TTC549 (cell line): ENCODE data around the gene C20orf173.
"Not testable (repeated sequence)": the region's sequence is repeated elsewhere in the genome, so short reads cannot be mapped to it uniquely, and the experiment has no call there.

ENCODE experiments used
- FAIRE-seq: peaks from 2 replicates; lab custom pipeline; 2012; peaks lifted over from hg19 to GRCh38; lab: Jason Lieb, UNC

Gene C20orf173, protein sequence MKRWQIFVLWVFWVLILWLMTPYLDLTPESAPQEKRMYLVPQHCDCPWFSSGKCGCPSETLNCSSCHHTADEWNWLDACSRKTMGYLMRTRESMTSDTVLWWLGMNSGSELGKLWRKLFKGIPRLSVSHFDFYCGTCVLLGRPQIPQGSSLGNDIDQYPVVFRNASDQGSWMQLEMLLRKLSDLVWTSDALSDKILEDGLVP

DNA sequence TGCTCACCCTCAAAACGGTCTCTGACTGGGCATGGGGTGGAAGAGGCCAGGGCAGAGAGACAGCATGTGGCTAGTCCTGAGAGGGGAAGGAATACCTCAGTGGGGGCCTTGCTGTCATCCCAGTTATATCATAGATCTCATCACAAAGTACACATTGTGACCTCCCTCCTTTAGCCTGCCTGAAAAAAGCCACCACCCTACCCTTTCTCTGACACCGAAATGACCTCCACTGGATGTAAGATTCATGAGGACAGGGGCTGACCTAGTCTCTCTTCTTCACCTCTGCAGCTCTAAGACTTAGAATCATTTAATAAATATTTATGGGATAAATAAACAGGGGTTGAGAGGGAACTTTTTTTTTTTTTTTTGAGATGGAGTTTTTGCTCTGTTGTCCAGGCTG is at the start of gene C20orf173:
TSS of gene C20orf173 (minus strand) at position 101 of the 400 bp plus-strand sequence. CDS start 279 bp downstream, outside the sequence.
- FAIRE-seq: no peak

DNA sequence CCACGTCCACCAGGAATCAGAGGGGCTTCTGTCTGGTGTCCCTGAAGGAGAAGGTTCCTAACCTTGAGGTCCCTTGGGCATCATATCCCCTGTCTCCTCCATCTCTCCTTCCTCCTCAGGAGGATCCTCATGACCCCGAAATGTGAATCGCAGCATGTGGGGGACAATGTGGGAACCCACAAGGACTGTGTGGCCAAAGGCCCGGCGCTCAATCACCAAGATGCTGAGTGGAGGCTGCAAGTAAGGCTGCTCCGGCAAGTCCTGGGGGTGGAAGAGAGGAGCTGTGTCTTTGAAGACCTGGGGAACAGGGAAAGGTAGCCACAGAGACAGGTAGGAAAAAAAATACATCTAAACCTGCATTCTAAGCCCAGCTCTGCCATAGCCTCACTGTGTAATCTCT is 49.7 kb upstream of the C20orf173 start:
- no peak for FAIRE-seq

DNA sequence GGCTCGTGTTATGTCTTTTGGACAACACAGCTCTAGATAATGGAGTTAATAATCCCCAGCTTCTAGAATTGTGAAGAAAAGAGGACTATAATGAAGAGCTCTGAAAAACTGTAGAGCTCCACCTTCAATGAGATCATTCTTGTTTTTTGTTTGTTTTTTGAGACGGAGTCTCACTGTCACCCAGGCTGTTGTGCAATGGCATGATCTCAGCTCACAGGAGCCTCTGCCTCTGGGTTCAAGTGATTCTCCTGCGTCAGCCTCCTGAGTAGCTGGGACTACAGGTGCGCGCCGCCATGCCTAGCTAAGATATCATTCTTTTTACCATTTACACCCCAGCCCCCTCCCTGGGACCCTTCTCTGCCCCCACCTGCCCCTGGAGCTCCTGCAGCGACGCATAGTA is 49.0 kb upstream of the C20orf173 start:
- no peak for FAIRE-seq

DNA sequence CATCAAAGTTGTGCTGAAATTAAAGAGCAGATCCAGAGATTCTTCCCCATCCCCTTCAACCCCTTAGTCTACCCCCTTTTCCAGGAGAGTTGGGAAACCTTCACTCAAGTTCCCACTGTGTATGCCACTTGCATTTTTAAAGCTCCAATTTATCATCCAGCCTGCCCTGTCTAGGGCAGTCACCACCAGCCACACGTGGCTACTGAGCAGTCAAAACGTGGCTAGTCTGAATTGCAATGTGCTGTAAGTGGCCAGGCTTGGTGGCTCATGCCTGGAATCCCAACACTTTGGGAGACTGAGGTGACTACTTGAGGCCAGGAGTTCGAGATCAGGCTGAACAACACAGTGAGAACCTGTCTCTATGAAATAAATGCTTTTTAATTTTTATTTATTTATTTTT is 47.4 kb upstream of the C20orf173 start:
- FAIRE-seq: no peak

DNA sequence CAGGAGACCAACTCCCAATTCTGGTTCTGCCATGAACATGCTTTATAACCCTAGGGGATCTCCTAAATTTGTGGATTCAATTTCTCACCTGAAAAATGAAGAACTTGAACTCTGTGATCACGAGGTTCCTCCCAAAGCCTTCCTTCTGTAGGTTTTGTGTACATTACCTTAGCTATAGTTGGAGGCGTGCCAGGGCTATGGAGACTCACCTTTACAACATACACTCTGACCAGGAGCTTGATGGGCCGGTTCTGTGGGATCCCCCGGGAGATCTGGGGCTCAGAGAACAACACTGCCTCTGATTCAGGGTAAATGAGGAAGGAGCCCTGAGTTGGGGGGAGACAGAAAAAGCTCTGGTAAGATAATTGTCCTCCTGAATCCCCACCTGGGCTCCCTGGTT is 46.5 kb upstream of the C20orf173 start:
- FAIRE-seq: no peak

DNA sequence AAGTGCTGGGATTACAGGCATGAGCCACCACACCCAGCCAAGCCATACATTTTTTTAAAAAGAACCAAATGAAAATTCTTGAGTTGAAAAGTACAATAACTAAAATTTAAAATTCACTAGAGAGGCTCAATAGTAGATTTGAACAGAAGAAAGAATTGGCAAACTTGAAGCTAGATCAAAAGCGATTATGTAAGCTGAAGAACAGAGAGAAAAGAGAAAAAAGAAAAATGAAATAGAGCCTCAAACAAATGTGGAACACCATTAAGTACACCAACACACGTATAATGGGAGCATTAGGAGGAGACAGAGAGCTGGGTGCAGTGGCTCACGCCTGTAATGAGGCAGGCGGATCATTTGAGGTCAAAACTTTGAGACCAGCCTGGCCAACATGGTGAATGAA is 43.4 kb upstream of the C20orf173 start:
- no peak for FAIRE-seq

DNA sequence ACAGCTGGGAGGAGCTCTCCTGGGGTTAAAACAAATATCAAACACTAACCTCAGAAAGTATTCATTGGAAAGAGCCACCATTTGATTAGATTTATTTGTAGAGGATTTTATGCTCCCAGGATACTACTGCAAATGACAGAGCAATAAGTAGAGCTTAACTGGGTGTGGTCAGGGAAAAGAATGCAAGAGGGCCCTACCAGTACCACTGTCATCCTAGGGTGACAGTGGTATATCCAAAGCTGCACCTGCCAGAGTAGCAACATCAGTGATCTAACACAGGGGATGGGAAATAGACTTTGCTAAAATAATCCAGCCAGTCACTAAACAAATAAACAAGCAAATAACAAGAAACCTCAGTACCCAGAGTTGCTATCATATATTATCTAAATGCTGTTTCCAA is 42.1 kb upstream of the C20orf173 start:
- FAIRE-seq: no peak

DNA sequence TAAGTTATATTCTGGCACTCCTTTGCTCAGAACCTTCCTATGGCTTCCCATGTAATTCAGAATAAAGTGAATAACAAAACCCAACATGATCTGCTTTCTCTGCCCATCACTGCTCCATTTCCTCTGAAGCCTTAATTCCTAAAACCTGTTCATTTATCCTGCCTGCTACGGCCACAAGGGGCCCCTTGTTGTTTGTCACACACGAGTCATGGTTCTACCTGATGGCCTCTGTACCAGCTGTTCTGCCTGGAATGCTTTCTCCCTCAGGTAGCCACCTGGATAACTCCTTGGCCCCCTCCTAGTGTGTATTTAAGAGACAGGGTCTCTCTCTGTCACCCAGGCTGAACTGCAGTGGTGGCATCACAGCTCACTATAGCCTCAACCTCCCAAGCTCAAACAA is 39.2 kb upstream of the C20orf173 start:
- FAIRE-seq: no peak

DNA sequence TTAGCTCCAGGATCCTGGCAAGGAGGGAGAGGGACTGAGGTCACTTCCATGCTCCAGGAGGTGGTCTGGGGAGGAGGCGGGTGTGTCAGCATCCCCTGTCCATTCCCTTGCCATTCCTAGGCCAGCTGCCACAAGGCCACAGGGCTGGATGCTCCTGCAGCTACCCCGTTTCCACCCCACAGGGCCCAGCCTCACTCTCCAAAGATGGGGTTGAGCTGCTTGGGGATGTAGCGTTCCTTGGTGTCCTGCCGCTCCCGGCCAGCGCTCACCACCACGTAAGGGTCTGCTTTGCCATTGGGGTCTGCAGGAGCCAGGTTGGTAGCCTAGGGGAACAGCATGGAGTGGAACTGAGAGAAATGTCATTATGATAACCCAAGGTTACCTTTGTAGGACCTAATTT is 35.5 kb upstream of the C20orf173 start:
- FAIRE-seq: no peak

DNA sequence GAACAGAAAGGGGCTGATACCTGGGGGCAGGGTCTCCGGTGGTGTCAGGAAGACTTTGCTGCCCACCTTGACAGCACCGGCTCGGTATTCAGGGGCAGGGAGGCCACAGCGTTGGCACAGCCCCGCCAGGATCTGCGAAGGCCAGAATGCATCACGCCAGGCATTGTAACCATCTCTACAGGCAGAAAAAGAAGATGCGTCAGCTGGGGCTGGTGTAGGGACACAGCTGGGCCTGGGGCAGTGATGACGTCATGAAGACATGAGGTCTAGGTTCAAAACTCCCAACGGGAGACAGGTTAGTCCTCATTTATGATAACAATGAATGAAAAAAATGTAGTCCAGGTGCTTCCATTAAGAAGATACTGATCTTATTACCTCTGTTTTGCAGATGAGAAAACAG is 34.4 kb upstream of the C20orf173 start:
- FAIRE-seq: no peak

DNA sequence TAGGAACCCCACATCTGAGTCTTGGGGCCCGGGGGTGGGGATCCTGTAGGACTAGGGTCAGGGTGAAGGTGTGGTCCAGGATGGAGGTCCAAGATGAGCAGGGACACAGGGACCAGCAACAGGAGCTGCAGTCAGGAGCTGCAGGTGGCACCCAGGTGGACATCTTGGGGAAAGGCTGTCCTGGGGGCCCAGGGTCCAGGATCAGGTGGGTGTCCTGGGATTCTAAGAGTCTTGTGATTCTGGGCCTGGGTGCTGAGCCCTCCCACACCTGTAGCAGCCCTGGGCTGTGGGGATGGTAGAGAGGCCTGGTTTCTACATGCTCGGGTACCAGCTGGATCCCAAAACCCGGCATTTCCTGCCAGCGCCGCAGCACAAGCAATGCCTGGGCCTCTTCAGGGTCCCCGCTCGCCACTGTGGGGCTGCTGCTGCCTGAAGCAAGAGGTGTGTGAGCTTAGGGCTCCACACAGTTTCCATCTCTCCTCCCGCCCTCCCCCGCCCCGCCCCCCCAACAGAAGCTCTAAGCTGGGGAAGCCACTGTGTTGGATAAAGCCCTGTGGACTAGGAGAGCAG is 33.2 kb upstream of the C20orf173 start:
- no peak for FAIRE-seq

DNA sequence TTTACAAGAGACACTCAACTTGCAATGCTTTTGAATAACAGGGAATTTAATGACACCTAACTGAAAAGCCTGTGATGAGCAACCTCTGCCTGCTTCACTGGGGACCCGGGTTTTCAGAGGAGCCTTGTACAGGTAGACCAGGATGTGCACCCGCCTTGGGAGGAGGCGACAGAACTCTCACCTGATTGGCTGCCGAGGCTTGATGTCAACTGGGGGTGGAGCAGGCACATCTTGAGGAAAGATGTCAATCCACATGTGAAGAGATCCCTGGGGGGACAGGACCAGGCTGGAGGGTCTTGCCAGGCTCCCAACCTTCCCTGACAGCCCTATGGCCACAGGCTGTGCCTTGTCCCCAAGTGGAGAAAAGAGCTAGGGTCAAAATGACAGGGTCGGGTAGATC is 32.2 kb upstream of the C20orf173 start:
- no peak for FAIRE-seq

DNA sequence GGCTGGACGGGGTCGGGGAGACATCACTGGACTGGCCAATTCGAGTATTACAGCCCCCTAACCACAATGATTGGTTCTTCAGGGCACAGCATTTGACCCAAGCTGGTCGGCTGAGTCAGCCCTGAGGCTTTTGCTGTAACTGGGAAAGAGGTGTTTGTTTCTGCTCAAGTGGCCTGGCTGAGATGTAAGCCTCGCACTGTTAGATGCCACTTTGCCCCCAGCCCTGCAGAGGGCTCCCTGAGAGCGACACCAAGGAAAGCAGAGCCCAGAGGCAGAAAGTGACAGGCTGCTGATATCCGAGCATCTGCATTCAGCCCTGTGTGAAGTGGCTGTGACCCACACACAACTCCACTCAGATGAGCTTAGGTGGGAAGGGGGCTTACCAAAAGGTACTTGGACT is 31.8 kb upstream of the C20orf173 start:
- no peak for FAIRE-seq

DNA sequence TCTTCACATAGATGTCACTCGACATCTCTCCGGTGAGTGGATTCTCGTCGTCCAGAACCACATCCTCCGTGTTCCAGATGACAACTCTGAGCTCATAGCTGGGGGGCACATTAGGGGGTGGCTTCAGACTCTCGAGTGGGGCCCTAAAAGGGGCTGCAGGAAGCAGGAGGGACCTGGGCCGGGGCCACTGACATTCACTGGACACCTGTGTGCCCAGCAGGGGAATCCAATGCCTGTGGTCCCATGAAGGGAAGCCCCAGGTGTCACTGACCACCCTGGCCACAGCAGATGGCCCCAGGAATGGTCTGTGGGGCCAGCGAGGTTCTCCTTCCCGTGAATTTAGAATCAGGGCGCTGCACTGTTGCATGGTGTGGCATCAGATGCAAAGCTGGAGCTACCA is 31.1 kb upstream of the C20orf173 start:
- FAIRE-seq: no peak

DNA sequence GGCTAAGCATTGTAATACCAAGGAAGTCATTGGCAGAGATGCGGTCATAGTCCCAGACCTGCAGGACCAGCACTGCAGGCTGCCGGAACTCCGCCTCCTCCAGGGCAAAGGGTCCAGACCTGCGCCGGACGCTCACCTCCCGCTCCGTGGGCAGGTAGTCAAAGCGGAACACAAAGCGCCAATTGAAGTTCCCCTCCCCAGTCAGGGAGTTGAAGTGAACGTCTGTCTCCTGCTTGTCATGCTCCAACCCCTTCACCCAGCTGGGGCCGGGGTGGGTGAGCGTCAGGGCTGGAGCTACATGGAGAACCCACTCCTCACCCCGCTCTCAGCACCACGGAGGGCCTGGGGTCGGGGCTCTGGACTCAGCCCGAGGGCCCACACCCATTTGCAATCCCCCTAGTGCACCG is 30.7 kb upstream of the C20orf173 start:
- FAIRE-seq: no peak

DNA sequence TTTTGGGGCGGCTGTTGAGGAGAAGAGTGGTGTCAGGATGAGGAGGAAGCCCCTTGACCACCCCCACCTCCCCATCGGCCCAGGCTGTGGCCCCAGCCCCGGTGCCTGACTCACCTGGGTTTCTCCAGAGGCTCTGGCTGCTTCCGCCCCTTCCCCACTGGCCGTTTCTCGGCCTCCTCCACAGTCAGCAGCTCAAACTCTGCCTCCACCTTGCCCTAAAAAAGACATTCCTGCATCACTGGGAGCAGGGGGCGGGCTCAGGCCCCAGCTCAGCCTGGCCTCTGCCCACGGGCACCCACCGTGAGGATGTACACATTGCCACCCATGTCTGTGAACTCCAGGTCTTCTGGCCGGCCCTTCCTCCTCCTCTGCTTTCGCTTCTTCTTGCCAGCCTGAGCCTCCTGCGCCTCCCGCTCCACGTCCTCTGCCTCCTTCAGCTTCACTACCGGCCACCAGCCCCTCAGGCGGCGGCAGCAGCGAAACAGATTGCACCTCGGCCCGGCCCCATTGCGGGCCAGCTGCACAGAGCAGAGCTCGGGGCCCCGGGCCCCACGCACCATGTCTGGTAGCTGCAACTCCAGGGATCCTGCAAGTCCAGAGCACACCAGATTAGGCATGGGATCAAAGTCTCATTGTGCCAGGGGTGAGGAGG is 29.7 kb upstream of the C20orf173 start:
- no peak for FAIRE-seq

DNA sequence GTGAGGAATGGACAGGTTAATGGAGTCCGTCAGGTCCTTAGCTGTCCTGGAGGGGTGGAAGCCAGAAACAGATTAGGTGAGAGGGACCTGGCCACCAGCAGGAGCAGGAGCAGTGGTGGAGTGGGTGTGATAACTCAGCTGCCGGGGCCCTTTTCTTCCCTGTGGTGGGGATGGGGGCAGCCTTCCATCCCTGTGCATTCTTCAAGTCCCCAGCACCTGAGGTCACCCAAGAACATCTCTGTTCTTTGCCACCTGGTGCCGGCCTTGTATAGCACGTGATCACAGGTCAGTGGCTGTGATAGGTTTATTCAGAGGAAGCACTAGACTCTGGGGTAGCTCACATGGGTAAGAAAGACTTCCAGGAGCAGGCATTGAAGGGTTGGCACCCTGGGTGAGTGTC is 29.0 kb upstream of the C20orf173 start:
- FAIRE-seq: no peak

DNA sequence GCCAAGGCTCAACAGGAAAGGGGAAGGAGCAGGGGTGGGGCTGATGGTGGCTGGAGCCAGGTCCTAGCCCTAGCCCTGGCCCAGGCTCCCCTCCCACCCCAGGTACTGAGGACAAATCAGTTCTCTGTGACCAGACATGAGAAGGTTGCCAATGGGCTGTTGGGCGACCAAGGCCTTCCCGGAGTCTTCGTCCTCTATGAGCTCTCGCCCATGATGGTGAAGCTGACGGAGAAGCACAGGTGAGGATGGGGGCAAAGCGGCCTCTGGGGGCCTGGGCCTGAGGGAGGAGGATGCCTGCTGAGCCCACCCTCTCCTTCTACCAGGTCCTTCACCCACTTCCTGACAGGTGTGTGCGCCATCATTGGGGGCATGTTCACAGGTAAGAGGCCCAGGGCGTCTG is 27.4 kb upstream of the C20orf173 start:
- no peak for FAIRE-seq

DNA sequence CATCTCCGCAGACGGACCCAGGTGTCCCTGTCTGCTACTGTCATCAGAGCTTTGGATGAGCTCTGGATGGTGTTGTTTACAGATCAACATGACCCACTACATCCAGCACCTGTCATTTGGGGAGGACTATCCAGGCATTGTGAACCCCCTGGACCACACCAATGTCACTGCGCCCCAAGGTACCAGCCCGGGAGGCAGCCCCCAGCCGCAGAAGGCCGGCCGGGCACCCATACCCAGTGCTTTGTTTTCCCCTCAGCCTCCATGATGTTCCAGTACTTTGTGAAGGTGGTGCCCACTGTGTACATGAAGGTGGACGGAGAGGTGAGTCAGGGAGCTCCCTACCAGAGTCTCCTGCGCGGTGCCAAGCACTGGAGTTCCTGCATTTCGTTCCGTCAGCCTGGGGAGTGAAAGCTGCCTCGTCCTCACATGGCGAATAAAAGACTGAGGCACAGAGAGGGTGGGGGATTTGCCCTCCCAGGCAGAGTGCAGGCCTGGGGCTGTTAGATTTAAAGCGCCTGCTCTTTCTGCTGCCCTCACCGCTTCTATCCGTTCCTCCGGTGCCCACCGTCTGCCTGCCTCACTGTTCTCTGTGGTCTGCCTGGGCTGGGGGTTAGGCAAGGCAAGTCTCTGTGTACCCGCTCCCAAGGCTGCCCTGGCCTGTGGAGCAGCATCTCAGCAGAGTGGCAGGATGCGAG is 26.6 kb upstream of the C20orf173 start:
- no peak for FAIRE-seq

DNA sequence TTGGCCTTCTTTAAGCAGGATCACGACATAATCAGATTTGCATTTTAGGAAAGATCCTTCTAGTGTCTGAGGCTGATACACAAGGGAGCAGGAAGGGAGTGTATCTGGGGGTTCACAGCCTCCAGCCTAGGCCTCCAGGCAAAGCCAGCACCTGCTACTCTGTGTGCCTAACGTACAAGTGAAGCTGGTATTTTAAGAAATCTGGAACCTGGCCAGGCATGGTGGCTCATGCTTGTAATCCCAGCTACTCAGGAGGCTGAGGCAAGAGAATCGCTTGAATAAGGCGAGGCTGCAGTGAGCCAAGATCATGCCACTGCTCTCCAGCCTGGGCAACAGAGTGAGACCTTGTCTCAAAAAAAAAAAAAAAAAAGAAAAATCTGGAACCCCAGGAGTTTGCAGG is 26.0 kb upstream of the C20orf173 start:
- FAIRE-seq: not testable (repeated sequence)

DNA sequence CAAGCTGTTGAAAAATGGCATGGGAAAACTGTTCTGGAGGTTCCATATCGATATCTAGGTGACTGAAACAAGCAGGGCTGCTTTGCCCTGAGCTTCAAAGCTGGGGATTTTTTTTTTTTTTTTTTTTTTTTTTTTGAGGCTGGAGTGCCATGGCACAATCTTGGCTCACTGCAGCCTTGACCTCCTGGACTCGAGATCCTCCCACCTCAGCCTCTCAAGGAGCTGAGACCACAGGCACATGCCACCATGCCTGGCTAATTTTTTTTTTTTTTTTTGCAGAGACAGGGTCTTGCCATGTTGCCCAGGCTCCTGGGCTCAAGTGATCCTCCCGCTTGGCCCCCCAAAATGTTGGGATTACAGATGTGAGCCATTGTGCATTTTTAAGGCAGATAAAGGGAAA is 23.5 kb upstream of the C20orf173 start:
- FAIRE-seq: no peak

DNA sequence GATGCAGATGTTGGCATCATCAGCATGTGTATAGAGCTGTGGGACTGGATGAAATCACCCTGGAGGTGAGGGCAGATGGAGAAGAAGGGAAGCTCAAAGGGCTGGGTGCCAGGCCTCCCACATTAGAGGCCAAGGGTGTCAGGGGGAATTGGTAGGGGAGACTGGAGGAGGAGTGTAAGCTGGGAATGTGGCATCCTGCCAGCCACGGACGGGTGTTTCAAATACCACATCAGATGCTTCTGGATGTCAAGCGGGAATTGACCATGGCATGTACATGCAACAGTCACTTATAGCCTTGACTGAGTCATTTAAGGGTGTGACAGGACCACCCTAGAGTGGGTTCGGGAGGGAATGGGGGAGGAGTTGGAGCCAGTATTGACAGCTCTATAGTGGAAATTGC is 22.1 kb upstream of the C20orf173 start:
- no peak for FAIRE-seq

DNA sequence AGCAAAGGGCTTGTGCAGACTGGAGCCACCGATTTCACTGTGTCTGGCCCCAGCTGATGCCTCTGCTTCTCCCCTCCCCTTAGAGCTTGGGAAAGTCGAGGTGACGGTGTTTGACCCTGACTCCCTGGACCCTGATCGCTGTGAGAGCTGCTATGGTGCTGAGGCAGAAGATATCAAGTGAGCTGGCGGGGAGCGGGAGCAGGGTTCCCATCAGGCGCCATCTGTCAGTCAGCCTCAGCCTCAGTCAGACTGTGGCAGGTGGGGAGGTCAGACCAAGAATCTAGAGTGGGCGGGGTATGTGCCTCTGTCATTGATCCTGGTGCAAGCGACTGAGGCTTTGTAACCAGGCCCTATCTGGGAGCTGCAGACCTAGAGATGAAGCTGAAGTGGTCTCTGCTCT is 17.9 kb upstream of the C20orf173 start:
- no peak for FAIRE-seq

DNA sequence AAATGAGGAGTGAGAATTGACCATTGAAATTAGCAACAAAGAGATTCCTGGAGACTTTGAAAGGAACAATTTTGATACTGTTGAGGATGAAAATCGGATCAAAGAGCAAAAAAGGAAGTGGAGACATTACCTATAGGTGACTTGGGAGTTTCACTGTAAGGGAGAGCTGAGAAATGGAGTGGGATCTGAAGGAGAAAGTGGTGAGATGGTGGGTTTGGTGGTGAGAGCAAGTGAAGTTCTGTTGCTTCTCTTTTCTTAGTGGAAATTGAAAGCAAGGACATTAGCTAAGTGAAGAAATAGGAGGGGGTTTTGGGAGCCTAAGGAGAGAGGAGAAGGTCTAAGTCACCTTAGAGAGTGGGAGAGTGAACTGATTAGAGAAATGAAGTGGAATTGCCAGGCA is 16.7 kb upstream of the C20orf173 start:
- FAIRE-seq: no peak
